Activated T-cell treated with anti-CD3 and anti-CD28 coated beads, Interleukin-2, amount 50 U/mL, for 24 hours (primary cell): Measurements from ENCODE around the gene NUDT4.
A peak's percentile ranks its signal among the peaks of the same experiment; 100 is the strongest.

Experiments
- DNase-seq: peaks from one replicate; pipeline ENCODE4 v3.0.0-alpha.2; 2020
- H3K27ac Mint-ChIP-seq: 2 replicates; pipeline ENCODE4 v1.8.0; 2020; ENCODE audit warnings: mild to moderate bottlenecking, mixed read lengths
- H3K27me3 Mint-ChIP-seq: 2 replicates; pipeline ENCODE4 v1.8.0; 2020; ENCODE audit warnings: mixed read lengths
- H3K36me3 Mint-ChIP-seq: 2 replicates; pipeline ENCODE4 v1.8.0; 2020; ENCODE audit warnings: low read depth, mixed read lengths
- H3K4me1 Mint-ChIP-seq: 2 replicates; pipeline ENCODE4 v1.8.0; 2020; ENCODE audit warnings: low read depth, mixed read lengths
- H3K4me3 Mint-ChIP-seq: 2 replicates; pipeline ENCODE4 v1.8.0; 2020; ENCODE audit warnings: mild to moderate bottlenecking, moderate library complexity, mixed read lengths
- H3K9me3 Mint-ChIP-seq: 2 replicates; pipeline ENCODE4 v1.8.0; 2020; ENCODE audit warnings: mixed read lengths

Gene NUDT4

DNA sequence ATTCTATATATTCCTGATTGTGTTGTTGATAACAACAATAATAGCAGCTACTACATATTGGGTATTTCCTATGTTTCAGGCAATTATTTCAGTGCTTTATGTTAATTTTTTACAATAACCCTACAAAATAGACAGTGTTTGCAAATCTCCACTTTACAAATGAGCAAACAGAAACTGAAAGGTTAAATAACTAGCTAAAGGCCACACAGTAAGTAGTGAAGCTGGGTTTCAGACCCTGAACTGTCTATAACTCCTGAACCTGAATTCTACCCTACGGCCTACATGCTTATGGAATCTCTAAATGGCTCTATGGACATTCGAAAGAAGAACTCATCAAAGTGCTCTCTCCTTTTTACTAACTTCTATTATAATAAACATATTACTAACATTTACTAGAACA, 19.7 kb upstream of the NUDT4 start:
- H3K36me3 Mint-ChIP-seq = no peaks in the 10 kb centered on the region
- H3K4me1 Mint-ChIP-seq = peaks cover under 1% of the 10 kb centered on the region
- no peaks in the 10 kb centered on the region for H3K27me3 Mint-ChIP-seq
- H3K4me3 Mint-ChIP-seq = no peak overlapping the region
- no peak for DNase-seq
- H3K27ac Mint-ChIP-seq = no peak overlapping the region
- H3K9me3 Mint-ChIP-seq = no peaks in the 10 kb centered on the region

DNA sequence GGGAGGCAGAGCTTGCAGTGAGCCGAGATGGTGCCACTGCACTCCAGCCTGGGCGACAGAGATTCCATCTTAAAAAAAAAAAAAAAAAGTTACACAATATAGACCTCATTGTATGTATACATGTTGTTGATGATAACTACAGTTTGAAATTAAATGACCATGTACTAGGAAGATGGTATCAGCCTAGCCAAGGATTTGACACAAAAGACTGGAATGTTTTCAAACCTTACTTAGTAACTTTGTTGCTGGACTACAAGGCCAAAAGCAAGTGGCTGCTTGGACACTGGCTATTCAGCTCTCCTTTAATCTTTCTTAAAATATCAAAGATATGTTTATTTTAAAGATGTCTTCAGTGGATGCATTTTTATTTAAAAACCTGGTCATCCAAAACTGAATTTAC, 18.9 kb upstream of the NUDT4 start:
- no peak overlapping the region for H3K27ac Mint-ChIP-seq
- peaks cover 4% of the 10 kb centered on the region for H3K4me1 Mint-ChIP-seq
- no peak overlapping the region for H3K4me3 Mint-ChIP-seq
- no peaks in the 10 kb centered on the region for H3K9me3 Mint-ChIP-seq
- H3K36me3 Mint-ChIP-seq = no peaks in the 10 kb centered on the region
- DNase-seq = no peak
- H3K27me3 Mint-ChIP-seq = no peaks in the 10 kb centered on the region

DNA sequence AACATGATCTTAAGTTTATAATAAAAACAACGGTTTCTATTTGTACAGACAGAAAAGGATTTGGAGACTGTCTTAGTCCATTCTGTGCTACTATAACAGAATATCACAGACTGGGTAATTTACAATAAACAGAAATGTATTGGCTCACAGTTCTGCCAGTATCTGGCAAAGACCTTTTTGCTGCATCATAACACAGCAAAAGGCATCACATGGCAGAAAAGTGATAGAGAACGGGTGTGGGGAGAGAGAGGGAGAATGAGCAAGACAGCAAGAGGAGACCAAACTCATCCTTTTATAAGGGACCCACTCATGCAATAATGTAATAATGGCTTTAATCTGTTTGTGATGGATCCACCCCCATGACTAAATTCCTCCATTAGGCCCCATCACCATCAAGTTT, 17.0 kb upstream of the NUDT4 start:
- H3K4me1 Mint-ChIP-seq = peaks cover 11% of the 10 kb centered on the region
- H3K27me3 Mint-ChIP-seq = no peaks in the 10 kb centered on the region
- no peaks in the 10 kb centered on the region for H3K36me3 Mint-ChIP-seq
- no peak overlapping the region for H3K27ac Mint-ChIP-seq
- no peak overlapping the region for H3K4me3 Mint-ChIP-seq
- no peaks in the 10 kb centered on the region for H3K9me3 Mint-ChIP-seq
- DNase-seq = no peak

DNA sequence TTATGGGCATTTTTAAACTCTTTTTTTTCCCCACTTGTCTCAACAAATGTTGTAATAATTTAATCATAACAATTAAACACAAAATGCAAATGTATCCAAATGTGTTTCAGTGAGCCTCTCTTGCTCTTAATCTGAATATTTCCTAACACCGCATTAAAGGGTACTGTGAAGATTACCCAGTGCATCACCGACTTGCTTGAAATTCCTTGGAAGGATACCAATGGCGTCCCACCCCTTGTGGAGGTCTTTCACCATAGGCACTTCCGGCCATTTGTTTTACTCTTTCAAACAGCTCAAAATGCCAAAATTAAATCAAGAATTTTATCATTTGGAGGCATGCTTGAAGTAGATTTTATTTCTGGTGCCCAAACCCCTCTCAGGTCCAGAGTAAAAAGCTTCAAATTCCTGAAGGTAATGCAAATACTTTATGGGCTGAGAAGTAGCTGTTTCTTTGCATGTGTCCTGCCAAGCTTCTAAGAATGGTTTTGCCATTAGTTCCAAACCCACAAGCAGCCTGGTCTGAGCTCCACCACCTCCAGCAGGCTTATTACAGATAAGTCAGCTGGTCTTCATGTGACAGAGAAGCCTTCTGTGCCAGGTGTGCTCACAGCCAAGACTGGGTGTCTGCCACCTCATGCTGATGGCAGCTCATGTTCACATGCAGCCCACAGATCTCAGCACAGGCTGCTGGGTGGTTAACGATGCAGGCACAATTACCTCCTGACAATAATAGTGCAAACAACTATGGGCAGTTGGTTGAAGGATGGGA, 16.4 kb upstream of the NUDT4 start:
- Mint-ChIP-seq H3K4me3 (no peak overlapping the region), H3K4me1 (peaks cover 11% of the 10 kb centered on the region), H3K27me3 (no peaks in the 10 kb centered on the region), H3K9me3 (no peaks in the 10 kb centered on the region), H3K27ac (no peak overlapping the region), H3K36me3 (no peaks in the 10 kb centered on the region)
- no peak for DNase-seq

DNA sequence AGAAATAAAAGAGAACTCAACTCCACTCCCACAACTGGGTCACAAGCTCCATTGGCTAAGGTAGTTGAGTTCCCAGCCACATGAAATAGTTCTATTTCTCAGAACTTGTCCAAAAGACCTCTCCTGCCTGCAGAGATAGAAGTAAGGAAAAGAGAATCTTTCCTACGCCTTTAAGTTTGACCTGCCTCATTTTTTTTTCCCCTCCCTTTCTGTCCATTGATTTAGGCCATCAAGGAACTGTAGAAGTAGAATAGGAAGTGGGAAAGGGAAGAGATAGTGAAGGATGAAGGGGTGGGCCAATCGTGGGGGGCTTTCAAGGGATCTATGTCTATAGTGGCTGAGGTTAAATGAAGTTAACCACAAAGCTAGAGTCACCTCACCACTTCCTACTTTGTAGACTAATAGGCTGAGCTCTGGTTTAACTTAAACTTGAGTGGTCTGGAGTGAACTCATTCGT, 13.9 kb upstream of the NUDT4 start:
- no peak for DNase-seq
- H3K36me3 Mint-ChIP-seq = no peaks in the 10 kb centered on the region
- H3K4me3 Mint-ChIP-seq = no peak overlapping the region
- H3K27me3 Mint-ChIP-seq = no peaks in the 10 kb centered on the region
- no peak overlapping the region for H3K27ac Mint-ChIP-seq
- peaks cover 11% of the 10 kb centered on the region for H3K4me1 Mint-ChIP-seq
- H3K9me3 Mint-ChIP-seq = no peaks in the 10 kb centered on the region

DNA sequence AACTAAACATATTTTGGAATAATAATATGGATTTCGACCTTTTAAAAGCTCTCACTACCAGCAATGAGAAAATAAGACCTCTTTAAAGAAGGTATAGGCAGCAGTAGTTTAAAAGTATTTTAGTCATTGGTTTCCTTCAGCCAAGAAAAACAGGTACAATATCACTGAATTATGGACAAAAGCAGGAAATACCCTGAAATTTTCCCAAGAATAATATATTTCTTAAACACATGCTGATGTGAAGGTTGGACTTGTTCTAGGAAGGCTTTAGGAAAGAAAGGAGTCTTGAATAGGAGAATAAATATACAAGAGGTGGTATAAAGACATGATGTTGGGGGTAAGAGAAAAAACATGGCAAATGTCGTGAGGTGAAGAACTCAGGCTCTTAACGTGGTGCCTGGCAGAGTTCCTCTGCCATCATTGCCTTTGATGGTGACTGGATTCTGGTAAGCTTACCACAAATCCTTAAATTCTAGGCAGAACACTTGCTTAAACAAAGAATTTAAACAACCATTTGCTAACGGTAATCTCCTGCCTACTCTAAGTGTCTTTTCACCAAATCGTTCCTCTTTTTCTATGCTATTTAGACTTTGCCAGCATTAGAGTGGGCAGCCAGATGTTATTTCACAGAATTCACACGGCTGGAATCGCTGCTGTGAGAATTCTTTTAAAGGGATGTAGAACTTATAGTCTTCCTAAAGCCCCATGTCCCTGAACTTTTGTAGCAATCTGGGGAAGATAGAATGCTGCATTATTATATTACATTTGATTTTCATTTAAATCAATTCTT, 11.9 kb upstream of the NUDT4 start:
- Mint-ChIP-seq H3K4me1 (peaks cover 11% of the 10 kb centered on the region), H3K27me3 (peaks cover 3% of the 10 kb centered on the region), H3K4me3 (no peak overlapping the region), H3K36me3 (no peaks in the 10 kb centered on the region), H3K9me3 (no peaks in the 10 kb centered on the region), H3K27ac (no peak overlapping the region)
- no peak for DNase-seq

DNA sequence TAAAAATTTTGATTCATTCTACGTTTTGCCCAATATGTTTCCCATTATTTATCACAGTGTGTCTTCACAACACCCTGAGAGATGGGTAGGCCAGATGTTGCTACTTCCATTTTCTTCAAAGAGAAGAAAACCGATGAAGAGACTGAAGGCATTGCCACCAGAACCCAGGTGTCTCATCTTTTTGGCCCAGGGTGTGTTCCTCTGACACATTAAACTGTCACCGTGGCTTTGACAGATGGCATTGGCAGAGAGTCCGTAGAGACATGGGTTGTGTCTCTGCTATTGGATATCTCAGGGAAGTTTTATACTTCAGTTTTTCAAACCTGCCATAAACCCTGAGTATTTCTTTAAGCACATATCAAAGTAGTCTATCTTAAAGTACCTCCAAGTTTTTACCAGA, 11.3 kb upstream of the NUDT4 start:
- no peak for DNase-seq
- H3K27me3 Mint-ChIP-seq = peaks cover 5% of the 10 kb centered on the region
- H3K27ac Mint-ChIP-seq = no peak overlapping the region
- no peak overlapping the region for H3K4me3 Mint-ChIP-seq
- H3K4me1 Mint-ChIP-seq = peaks cover 11% of the 10 kb centered on the region
- no peaks in the 10 kb centered on the region for H3K9me3 Mint-ChIP-seq
- no peaks in the 10 kb centered on the region for H3K36me3 Mint-ChIP-seq

DNA sequence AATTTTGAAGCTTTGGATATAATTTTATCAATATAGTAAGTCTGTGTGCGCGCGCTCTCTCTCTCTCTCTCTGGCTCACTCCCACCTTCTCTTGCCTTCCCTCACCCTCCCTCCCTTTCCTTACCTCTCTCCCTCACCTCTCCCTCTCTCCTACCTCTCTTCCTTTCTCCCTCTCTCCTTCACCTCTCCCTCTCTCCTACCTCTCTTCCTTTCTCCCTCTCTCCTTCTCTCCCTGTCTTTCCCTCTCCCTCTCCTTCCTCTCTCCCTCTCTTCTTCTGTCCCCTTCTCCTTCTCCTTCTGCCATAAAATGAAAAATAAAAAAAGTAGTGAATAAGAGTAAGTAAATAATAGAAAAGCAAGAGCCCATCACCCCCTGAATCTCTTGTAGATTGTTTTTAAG, 9.0 kb upstream of the NUDT4 start:
- no peaks in the 10 kb centered on the region for H3K9me3 Mint-ChIP-seq
- H3K36me3 Mint-ChIP-seq = no peaks in the 10 kb centered on the region
- H3K27ac Mint-ChIP-seq = no peak overlapping the region
- no peak overlapping the region for H3K4me3 Mint-ChIP-seq
- DNase-seq = no peak
- peaks cover 5% of the 10 kb centered on the region for H3K27me3 Mint-ChIP-seq
- H3K4me1 Mint-ChIP-seq = peaks cover 7% of the 10 kb centered on the region

DNA sequence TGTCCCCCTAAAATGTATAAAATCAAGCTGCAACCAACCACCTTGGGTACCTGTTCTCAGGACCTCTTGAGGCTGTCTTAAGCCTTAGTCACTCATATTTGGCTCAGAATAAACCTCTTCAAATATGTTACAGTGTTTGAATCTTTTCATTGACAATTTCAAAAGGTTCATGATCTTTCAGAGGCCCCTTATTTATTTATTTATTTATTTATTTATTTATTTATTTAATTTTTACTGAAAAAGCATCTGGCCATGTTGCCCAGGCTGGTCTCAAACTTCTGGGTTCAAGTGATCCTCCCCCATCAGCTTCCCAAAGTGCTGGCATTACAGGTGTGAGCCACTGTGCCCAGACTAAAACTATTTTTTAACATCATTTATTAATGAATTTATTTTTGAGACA, 8.2 kb upstream of the NUDT4 start:
- no peaks in the 10 kb centered on the region for H3K36me3 Mint-ChIP-seq
- H3K27ac Mint-ChIP-seq = no peak overlapping the region
- no peaks in the 10 kb centered on the region for H3K9me3 Mint-ChIP-seq
- no peak overlapping the region for H3K4me3 Mint-ChIP-seq
- DNase-seq = no peak
- H3K4me1 Mint-ChIP-seq = peaks cover under 1% of the 10 kb centered on the region
- H3K27me3 Mint-ChIP-seq = peaks cover 5% of the 10 kb centered on the region

DNA sequence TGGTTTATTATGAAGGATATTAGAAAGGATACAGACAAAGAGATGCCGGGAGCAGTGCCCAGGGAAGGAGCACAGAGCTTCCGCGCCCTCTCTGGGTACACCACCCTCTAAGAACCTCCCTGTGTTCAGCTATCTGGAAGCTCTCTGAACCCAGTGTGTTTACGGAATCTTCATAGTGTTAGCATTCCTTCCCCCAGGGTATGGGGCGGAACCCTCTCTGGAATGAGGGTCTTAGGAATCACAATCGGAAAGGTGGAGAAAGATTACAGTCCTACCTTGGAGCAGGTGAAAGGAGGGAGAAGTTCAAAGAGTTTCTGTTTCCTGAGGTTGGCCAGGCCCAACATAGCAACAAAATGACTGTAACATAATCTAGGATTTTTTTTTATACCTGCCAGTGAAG, 6.8 kb upstream of the NUDT4 start:
- H3K36me3 Mint-ChIP-seq = no peaks in the 10 kb centered on the region
- no peaks in the 10 kb centered on the region for H3K4me1 Mint-ChIP-seq
- no peak for DNase-seq
- no peaks in the 10 kb centered on the region for H3K9me3 Mint-ChIP-seq
- H3K27ac Mint-ChIP-seq = no peak overlapping the region
- H3K27me3 Mint-ChIP-seq = peaks cover 5% of the 10 kb centered on the region
- no peak overlapping the region for H3K4me3 Mint-ChIP-seq

DNA sequence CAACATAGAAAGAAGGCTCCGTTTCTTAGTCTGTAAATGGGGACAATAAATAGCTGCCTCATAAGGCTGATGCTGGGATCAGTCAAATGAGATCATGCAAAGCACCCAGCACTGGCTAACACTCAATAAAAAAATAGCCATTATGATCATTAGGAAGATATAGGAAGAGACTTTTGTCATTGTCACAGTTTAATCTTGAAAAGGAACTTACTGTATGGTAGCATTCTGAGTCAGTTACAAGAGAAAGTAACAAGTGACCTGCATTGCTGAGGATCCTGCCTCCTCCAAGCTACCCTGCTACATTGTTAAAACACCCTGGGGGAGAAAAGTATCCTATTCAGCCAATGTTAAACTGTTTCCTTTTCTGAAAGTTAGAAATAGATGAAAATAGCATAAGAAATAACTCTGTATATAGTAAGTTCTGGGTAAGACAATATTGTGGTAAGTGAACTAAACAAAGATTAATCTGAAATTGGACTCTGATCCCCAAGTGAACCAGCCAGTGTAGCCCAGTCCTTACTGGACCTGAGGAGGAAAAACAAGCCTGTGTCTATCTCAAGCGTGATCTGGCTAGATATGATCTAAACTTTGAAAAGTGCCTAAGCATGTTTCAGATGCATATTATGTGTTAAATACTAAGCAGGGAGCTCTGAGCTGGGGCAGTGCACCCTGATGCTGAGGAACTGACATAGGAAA, 3.6 kb upstream of the NUDT4 start:
- no peak overlapping the region for H3K4me3 Mint-ChIP-seq
- no peak overlapping the region for H3K27ac Mint-ChIP-seq
- peaks cover 9% of the 10 kb centered on the region for H3K4me1 Mint-ChIP-seq
- no peaks in the 10 kb centered on the region for H3K9me3 Mint-ChIP-seq
- no peak for DNase-seq
- peaks cover 5% of the 10 kb centered on the region for H3K27me3 Mint-ChIP-seq
- peaks cover 7% of the 10 kb centered on the region for H3K36me3 Mint-ChIP-seq

DNA sequence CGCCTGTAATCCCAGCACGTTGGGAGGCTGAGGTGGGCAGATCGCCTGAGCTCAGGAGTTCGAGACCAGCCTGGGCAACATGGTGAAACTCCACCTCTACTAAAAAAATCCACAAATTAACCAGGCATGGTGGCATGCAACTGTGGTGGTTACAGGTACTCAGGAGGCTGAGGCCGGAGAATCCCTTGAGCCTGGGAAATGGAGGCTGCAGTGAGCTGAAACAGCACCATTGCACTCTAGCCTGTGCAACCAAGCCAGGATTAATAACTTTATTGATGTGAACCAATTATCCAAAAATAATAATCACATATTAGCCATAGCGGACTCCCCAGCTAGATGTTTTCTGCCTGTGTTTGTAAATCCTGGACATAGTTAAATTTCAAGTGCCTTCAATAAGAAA, 1.8 kb upstream of the NUDT4 start:
- Mint-ChIP-seq H3K4me1 (peaks cover 19% of the 10 kb centered on the region), H3K27me3 (peaks cover under 1% of the 10 kb centered on the region), H3K4me3 (no peak overlapping the region), H3K36me3 (peaks cover 24% of the 10 kb centered on the region), H3K9me3 (no peaks in the 10 kb centered on the region), H3K27ac (no peak overlapping the region)
- no peak for DNase-seq

DNA sequence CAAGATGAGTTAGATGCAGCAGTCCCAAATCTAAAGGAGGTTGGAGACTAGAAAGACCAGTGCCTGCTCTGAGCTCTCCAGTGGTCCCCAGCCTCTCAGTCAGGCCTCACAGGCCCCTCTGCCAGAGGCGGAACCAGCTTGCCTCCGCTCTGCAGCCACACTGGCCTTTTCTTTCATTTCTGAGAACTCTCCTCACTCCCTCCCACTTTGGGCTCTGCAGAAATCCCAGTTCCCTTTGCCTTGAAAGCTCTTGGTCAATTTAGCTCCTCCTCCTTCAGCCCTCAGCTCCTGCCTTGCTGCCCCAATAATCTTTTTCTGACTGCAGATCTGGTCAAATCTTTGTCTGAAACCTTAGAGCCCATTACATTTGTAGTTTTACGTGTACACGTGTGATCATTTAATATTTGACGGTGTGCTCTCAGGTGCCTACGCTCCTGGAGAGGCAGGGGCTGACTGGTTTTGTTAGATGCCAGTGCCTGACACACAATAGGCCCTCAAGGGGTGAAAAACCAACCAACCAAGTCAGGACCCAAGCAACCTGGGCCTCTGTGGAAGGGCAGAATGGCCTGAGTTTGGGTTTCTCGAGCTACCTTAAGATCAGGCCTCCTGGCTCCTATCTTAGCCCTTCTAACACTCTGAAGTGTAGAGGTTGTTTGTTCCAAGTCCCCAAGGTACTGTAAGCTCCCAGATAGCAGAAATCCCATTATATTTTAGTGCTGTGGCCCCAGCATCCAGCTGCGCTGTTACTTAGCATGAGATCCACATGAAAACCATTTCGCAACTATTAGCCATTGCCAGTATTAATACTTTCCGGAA, 1.1 kb upstream of the NUDT4 start:
- Mint-ChIP-seq H3K36me3 (peaks cover 30% of the 10 kb centered on the region), H3K4me1 (peaks cover 27% of the 10 kb centered on the region), H3K9me3 (no peaks in the 10 kb centered on the region), H3K27ac (no peak overlapping the region), H3K4me3 (peak overlapping the region; percentile 82), H3K27me3 (no peaks in the 10 kb centered on the region)
- DNase-seq = no peak
